Activated naive CD4-positive, alpha-beta T cell treated with anti-CD3 and anti-CD28 coated beads for 36 hours (primary cell): Measurements from ENCODE around the gene C3orf22. TPM values are rescaled to one million over a fixed set of nuclear protein-coding genes. Genes with fewer than 3 reads are reported as not detected.

Experiments used
- CTCF ChIA-PET: fragments of 350-600 bp; sonication (Branson Sonifier 250); formaldehyde crosslinking; loops from one replicate; lab custom pipeline; 2021; ENCODE audit warnings: antibody characterized with exemption; lab: Charles Lee
- DNase-seq: peaks from one replicate; pipeline ENCODE4 v3.0.0-alpha.2; 2020
- H3K27ac Mint-ChIP-seq: one replicate; pipeline ENCODE4 v1.8.0; 2021; ENCODE audit warnings: mild to moderate bottlenecking, mixed read lengths
- H3K27me3 Mint-ChIP-seq: one replicate; pipeline ENCODE4 v1.8.0; 2021; ENCODE audit warnings: low read depth, mixed read lengths
- H3K36me3 Mint-ChIP-seq: one replicate; pipeline ENCODE4 v1.8.0; 2021; ENCODE audit warnings: low read depth, mixed read lengths
- H3K4me1 Mint-ChIP-seq: one replicate; pipeline ENCODE4 v1.8.0; 2021; ENCODE audit warnings: low read depth, mixed read lengths
- H3K4me3 Mint-ChIP-seq: one replicate; pipeline ENCODE4 v1.8.0; 2021; ENCODE audit warnings: mild to moderate bottlenecking, moderate library complexity, mixed read lengths
- H3K9me3 Mint-ChIP-seq: one replicate; pipeline ENCODE4 v1.8.0; 2021; ENCODE audit warnings: mixed read lengths
- intact Hi-C: fragments of 100-400 bp; cut with micrococcal nuclease; formaldehyde crosslinking; loops from one replicate; pipeline ENCODE4 v1.15.1; 2023
- total RNA-seq, 2 experiments: library from RNA; stranded (reverse); gene quantifications; one replicate each; pipeline ENCODE4 v1.2.3, GENCODE V29; 2021

Gene C3orf22
- total RNA-seq, 2 experiments from 2014 or later = not detected

DNA sequence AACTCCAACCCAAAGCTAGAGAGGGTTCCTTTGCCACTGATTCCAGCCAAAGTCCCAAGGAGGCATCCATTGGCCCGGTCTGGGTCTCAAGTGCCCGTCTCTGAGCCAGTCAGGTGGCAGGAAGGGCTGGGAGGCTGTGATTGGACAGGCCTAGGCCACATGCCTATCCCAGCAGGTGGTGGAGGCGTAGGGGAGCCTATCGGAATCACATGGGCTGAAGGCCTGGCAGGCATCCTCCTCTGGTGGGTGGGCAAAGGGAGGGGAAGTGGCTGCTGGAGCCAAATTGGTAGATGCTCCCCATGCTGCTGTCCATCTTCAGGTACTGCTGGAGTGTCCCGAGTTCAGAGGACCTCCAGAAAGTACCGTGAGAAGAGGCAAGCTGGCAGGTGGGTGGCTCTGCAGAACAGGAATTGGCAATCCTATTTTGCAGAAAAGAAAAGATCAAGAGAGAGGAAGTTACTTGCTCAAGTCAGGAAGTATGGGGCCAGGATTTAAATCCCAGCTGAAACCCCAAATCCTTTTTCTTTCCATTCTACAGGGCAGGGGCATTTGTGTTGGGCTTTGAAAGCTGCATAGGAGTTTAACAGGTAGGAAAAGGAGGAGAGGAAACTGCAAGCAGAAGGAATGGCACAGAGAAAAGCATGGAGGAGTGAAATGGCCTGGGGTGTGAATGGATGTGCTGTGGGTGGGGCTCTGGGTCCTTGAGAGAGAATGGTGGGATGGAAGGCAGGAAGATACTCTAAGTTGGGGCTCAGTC, 31.1 kb downstream of the C3orf22 start:
- CTCF ChIA-PET = no interaction called here
- H3K36me3 Mint-ChIP-seq = no peaks in the 10 kb centered on the region
- intact Hi-C loops = no loop called here

DNA sequence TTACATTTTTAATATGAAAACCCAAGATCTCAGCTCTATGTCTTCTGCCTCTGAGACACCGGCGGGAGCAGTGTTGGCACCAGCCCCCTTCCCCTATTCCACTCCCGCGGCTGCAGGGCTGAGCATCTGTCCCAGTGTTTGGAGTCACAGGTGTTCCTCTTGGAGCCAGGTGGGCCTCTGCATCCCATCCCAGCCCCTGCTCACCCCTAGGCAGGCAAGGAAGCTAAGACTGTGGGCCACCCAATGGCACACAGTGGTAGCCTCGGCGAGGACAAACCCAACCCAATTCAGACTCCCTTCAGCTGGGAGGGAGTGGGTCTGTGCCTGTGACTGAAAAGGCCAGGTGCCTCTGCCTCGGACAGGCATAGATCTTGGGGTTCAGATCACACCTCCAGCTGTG, 31.7 kb downstream of the C3orf22 start:
- no peak overlapping the region for H3K4me3 Mint-ChIP-seq
- no peaks in the 10 kb centered on the region for H3K36me3 Mint-ChIP-seq
- no peaks in the 10 kb centered on the region for H3K9me3 Mint-ChIP-seq
- CTCF ChIA-PET = no interaction called here
- DNase-seq = no peak
- no peaks in the 10 kb centered on the region for H3K4me1 Mint-ChIP-seq
- no peak overlapping the region for H3K27ac Mint-ChIP-seq
- intact Hi-C loops = no loop called here
- peaks cover 27% of the 10 kb centered on the region for H3K27me3 Mint-ChIP-seq

More for the DNA sequence above, 31.1 kb downstream of the C3orf22 start:
- Mint-ChIP-seq H3K4me1 (no peaks in the 10 kb centered on the region), H3K9me3 (no peaks in the 10 kb centered on the region), H3K27me3 (peaks cover 21% of the 10 kb centered on the region), H3K27ac (no peak overlapping the region), H3K4me3 (no peak overlapping the region)
- no peak for DNase-seq

- Mint-ChIP-seq H3K4me1 (no peaks in the 10 kb centered on the region), H3K27me3 (peaks cover 28% of the 10 kb centered on the region), H3K4me3 (no peak overlapping the region), H3K27ac (no peak overlapping the region), H3K9me3 (no peaks in the 10 kb centered on the region), H3K36me3 (no peaks in the 10 kb centered on the region)
- intact Hi-C loops = no loop called here
- DNase-seq = no peak
- CTCF ChIA-PET = no interaction called here
Measured at GRCh38 chr3:126526668-126527005, 32.1 kb downstream of the C3orf22 start.

DNA sequence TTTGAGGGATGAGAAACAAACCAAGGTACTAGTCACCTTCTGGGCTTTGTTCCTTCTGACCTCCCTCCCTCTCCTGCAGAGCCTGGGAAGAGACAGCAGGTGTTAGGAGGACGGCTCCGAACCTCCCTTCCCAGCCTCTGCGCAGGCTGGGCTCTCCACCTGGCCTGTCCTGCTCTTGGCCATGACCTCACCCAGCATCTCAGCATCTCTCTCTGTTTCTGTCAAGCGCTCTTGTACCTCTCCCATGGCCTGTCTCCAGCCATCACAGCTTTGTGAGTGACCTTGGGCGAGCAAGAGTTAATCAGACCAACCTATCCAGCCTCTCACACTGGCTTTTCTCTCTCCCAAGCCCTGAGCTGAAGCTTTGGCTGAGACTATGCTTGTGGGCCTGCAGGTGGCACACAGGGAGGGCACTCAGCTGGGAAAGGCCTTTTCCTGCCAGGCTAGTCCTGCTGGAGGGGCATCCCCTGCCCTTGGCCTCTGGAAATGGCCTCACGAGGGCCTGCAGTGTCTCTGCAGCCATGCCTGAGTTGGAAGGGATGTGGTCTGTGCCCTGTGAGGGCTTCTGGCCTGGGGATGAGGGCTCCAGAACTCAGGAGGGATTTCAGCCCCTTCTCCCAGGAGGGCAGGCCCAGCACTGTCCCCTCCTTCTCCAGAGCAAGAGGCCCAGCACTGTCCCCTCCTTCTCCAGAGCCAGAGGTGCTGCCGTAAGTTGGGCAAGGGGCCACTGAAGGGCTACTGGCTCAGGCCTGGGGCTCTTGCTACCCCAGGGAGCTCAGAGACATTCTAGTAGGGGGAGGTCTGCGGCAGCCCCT, 32.7 kb downstream of the C3orf22 start:
- intact Hi-C loops = loop anchor here (2.0 kb wide), 1 partner anchor 129 kb away; the partner anchor contains the start of gene TXNRD3
- Mint-ChIP-seq H3K4me1 (no peaks in the 10 kb centered on the region), H3K36me3 (no peaks in the 10 kb centered on the region), H3K27ac (no peak overlapping the region), H3K4me3 (no peak overlapping the region), H3K9me3 (no peaks in the 10 kb centered on the region), H3K27me3 (peaks cover 28% of the 10 kb centered on the region)
- CTCF ChIA-PET = no interaction called here
- no peak for DNase-seq

DNA sequence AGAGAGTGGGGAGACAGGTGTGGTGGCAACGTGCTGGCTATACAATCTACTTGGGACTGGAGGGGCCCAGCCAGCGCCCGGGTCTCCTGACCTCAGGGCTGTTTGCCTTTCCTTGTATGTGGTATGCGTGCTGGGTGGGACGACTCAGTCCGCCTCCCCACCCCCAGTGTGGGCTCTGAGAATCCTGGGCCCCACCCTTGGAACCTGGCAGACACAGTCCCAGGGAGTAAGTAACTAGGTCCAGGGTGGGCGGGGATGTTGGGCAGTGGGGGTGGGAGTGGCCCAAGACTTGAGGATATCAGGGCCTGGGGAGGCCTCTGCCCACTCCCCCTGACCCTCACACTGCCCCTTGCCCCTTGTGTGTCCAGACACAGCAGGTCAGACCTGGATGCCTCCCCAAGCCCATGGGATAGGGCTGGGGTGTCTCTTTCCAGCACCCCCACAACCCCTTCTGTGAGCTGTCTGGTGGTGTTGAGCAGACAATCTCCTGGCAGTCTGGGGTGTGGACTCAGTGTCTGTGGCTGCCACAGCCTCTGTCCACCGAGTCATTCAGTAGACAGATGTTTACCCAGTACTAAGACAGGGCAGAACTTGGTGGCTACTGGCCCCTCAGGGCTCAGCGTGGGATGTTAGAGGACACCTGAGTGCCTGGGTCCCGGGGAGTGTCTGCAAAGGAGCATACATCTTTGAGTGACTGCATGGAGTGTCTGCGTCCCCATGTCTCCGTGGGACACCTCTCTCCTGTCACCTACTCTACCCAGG, 33.5 kb downstream of the C3orf22 start:
- no peak overlapping the region for H3K4me3 Mint-ChIP-seq
- CTCF ChIA-PET = no interaction called here
- no peaks in the 10 kb centered on the region for H3K4me1 Mint-ChIP-seq
- DNase-seq = no peak
- H3K9me3 Mint-ChIP-seq = no peaks in the 10 kb centered on the region
- no peaks in the 10 kb centered on the region for H3K36me3 Mint-ChIP-seq
- intact Hi-C loops = loop anchor here (2.0 kb wide), 1 partner anchor 130 kb away; the partner anchor contains the start of gene TXNRD3
- H3K27me3 Mint-ChIP-seq = peaks cover 28% of the 10 kb centered on the region
- no peak overlapping the region for H3K27ac Mint-ChIP-seq

- Mint-ChIP-seq H3K4me1 (no peaks in the 10 kb centered on the region), H3K4me3 (peak overlapping the region; percentile 9), H3K9me3 (no peaks in the 10 kb centered on the region), H3K27me3 (peaks cover 28% of the 10 kb centered on the region), H3K36me3 (no peaks in the 10 kb centered on the region), H3K27ac (no peak overlapping the region)
- DNase-seq = no peak
- intact Hi-C loops = loop anchor here (2.0 kb wide), 1 partner anchor 130 kb away; the partner anchor contains the start of gene TXNRD3
- CTCF ChIA-PET = no interaction called here
Measured at GRCh38 chr3:126524429-126524988, 34.2 kb downstream of the C3orf22 start.

DNA sequence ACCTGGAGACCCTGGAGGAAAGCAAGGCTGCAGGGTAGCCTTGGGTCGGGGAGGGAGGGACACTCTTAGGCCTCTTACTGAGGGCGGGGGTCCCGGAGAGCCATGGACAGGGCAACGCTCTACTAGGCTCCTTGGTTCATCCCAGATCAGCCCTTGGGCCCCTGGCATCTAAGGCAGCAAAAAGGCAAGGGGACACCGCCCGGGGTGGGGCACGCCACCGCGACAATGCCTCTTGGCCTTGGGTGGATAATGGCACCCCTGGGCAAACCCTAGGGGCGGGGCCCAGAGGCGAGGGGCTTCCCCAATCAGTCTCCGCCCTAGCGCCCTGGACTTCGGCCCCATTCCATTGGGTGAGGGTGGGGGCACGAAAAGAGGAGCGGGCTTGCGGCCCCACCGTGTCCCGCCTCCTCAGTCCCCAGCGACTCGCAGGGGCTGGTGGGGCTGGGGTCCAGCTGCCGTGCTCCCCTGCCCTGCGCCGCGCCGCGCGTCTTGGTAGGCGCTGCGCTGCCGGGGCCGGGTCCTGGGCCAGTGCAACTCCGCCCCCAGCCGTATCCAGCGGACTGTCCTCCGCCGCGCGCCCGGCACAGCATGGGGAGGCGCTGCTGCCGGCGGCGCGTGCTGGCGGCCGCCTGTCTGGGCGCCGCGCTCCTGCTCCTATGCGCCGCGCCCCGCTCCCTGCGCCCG, 34.8 kb downstream of the C3orf22 start, which contains the start of gene CHST13:
CHST13 (plus strand) TSS at position 411 of the 684 bp plus-strand sequence; CDS start at position 589, 178 bp downstream.
- DNase-seq = no peak
- CTCF ChIA-PET = interaction anchor here (0.7 to 2.0 kb wide), 2 partner anchors 150 to 1025 kb away, joined by 4 to 8 read pairs; no protein-coding TSS in a partner anchor
- Mint-ChIP-seq H3K27me3 (peaks cover 28% of the 10 kb centered on the region), H3K9me3 (no peaks in the 10 kb centered on the region), H3K27ac (no peak within 1 kb of the TSS), H3K36me3 (no peaks in the 10 kb centered on the region), H3K4me1 (no peaks in the 10 kb centered on the region), H3K4me3 (peak within 1 kb of the TSS; percentile 9)
- intact Hi-C loops = loop anchor here (2.0 kb wide), 3 partner anchors 89 to 459 kb away; partner anchors contain the start of genes PLXNA1 and TXNRD3

- peaks cover 28% of the 10 kb centered on the region for H3K27me3 Mint-ChIP-seq
- H3K4me1 Mint-ChIP-seq = no peaks in the 10 kb centered on the region
- peak; percentile 42 for DNase-seq
- H3K4me3 Mint-ChIP-seq = no peak overlapping the region
- H3K9me3 Mint-ChIP-seq = no peaks in the 10 kb centered on the region
- intact Hi-C loops = loop anchor here (1.0 to 2.0 kb wide), 4 partner anchors 90 to 1025 kb away; partner anchors contain the start of gene PLXNA1
- H3K27ac Mint-ChIP-seq = no peak overlapping the region
- CTCF ChIA-PET = interaction anchor here (0.5 to 2.6 kb wide), 15 partner anchors 9 to 1026 kb away, joined by 3 to 11 read pairs (median 4); no protein-coding TSS in a partner anchor
- H3K36me3 Mint-ChIP-seq = no peaks in the 10 kb centered on the region
Measured at GRCh38 chr3:126522363-126522788, 36.4 kb downstream of the C3orf22 start.

DNA sequence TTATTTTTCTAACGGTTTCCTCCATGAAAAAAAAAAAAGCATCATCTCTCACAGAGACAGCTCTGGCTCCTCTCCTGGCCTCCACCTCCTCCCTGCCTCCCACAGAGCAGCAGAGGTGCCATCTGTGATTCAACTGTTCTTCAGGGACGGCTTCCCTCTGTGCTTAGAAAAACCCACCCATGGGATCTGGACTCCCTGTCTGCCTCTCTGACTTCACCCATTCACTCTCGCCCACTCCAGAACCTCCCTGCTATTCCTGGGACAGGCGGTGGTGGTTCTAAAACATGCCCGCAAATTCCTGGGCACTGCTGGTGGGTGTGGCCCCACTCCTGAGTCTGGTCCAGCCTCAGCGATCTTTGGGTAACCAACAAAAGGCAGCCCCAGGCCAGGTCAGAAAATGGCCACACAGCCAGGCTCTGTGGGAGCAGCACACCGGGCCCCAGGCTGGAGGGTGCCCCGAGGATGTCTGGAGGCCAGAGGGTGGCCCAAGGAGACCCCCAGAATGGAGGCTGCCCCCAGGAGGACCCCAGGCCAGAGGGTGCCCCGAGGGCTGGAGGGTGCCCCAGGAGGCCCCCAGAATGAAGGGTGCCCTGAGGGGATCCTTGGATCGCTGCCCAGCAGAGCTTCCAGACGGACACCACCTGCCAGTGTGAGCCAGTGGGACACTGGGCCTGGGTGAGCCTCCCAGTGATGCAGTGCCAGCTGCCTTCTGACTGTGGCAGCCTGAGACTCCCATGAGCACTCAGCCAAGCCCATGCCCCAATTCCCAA, 37.4 kb downstream of the C3orf22 start:
- Mint-ChIP-seq H3K27me3 (peaks cover 28% of the 10 kb centered on the region), H3K9me3 (no peaks in the 10 kb centered on the region), H3K4me3 (no peak overlapping the region), H3K4me1 (no peaks in the 10 kb centered on the region), H3K27ac (no peak overlapping the region), H3K36me3 (no peaks in the 10 kb centered on the region)
- intact Hi-C loops = no loop called here
- DNase-seq = no peak
- CTCF ChIA-PET = interaction anchor here (0.6 to 2.6 kb wide), 6 partner anchors 12 to 1835 kb away, joined by 3 to 11 read pairs (median 6); no protein-coding TSS in a partner anchor

DNA sequence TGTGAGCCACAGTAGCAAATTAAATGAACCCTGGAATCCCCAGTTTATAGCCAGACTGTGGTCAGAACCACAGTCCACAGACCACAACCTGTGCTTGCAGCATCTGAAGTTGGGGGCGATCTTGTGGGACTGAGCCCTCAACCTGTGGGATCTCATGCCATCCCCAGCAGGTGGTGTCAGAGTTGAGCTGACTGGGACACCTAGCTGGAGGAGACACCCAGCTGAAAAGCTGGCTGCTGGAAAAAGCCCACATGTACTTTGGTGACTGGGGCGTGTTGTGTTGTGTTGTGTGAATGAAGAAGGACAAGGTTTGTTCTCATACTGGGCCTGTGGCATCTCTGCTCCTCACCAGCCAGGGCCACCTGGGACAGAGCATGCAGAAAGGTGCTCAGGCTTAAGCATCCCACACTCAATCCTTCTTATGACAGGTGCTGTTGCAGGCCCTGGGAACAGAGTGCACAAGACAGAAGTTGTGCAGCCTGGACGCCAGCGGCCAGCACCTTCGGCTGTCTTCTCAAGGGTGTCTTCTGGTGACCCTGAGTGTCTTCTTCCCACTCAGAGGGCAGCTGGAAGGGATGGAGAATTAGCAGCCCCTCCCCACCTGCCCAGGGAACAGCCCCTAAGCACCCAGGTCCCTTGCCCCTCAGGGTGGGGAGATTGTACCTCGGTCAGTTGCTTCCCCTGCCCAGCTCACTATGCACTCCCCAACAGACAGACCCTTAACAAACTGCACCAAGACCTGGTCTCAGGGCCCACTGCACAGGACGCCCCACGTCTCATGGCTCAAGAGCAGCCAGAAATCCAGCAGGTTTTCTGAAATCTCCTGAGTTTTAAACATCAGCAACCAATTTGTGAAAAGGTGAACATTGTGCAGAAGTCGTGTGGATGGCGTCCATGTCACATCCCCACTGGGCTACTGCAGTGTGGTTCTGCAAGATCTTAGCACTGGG, 39.0 kb downstream of the C3orf22 start:
- CTCF ChIA-PET = interaction anchor here (0.6 kb wide), 1 partner anchor 142 kb away, joined by 3 read pairs; no protein-coding TSS in a partner anchor
- intact Hi-C loops = no loop called here
- no peak overlapping the region for H3K27ac Mint-ChIP-seq
- H3K36me3 Mint-ChIP-seq = no peaks in the 10 kb centered on the region
- no peaks in the 10 kb centered on the region for H3K9me3 Mint-ChIP-seq
- no peak for DNase-seq
- H3K4me1 Mint-ChIP-seq = no peaks in the 10 kb centered on the region
- peaks cover 22% of the 10 kb centered on the region for H3K27me3 Mint-ChIP-seq
- H3K4me3 Mint-ChIP-seq = no peak overlapping the region
